PC-3 (cell line): ENCODE measurements around the gene KNCN.

Experiments
- EZH2phosphoT487 ChIP-seq: fragments of 300-600 bp; sonication (generic); IDR thresholded peaks from 2 replicates; pipeline ENCODE4 v1.6.1; 2018; ENCODE audit warnings: mild to moderate bottlenecking, antibody characterized with exemption, low read length, borderline replicate concordance
- TF ChIP-seq, protein P1 (sequence below): fragments of 300-600 bp; sonication (generic); conservative IDR thresholded peaks from 2 replicates; pipeline ENCODE4 v1.5.1; 2017; ENCODE audit warnings: antibody characterized with exemption, low read depth, mild to moderate bottlenecking, low read length

DNA sequence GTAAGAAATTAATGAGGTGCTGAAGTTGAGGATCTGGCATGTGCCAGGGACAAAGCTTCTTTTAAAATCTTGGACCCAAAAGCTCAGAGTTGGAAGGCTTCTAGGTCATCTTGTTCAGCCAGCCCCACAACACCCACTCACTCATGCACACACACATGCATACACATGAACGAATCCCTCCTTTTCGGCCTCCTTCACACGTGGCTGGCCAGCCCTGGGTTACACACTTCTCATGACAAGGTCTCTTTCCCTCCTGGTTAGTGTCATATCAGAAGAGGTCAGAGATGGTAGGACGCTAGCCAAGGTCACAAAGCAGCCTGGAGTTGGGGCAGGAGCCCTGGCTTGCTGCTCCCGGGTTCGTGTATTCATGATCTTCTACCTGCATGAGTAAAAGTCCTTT is 54.9 kb downstream of the KNCN start:
- TF ChIP-seq, protein P1, sequence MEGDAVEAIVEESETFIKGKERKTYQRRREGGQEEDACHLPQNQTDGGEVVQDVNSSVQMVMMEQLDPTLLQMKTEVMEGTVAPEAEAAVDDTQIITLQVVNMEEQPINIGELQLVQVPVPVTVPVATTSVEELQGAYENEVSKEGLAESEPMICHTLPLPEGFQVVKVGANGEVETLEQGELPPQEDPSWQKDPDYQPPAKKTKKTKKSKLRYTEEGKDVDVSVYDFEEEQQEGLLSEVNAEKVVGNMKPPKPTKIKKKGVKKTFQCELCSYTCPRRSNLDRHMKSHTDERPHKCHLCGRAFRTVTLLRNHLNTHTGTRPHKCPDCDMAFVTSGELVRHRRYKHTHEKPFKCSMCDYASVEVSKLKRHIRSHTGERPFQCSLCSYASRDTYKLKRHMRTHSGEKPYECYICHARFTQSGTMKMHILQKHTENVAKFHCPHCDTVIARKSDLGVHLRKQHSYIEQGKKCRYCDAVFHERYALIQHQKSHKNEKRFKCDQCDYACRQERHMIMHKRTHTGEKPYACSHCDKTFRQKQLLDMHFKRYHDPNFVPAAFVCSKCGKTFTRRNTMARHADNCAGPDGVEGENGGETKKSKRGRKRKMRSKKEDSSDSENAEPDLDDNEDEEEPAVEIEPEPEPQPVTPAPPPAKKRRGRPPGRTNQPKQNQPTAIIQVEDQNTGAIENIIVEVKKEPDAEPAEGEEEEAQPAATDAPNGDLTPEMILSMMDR = no peak
- no peak for TF ChIP-seq EZH2phosphoT487
